ENCODE data around the gene LEFTY1. TPM values are rescaled to one million over a fixed set of nuclear protein-coding genes. Genes with fewer than 3 reads are reported as not detected.

Gene LEFTY1
- total and polyA plus RNA-seq, 2 of the 13 experiments (the other 11 are each of a cell fraction or from before 2014, with no cell fraction given) = 0.29 to 0.79 TPM

DNA sequence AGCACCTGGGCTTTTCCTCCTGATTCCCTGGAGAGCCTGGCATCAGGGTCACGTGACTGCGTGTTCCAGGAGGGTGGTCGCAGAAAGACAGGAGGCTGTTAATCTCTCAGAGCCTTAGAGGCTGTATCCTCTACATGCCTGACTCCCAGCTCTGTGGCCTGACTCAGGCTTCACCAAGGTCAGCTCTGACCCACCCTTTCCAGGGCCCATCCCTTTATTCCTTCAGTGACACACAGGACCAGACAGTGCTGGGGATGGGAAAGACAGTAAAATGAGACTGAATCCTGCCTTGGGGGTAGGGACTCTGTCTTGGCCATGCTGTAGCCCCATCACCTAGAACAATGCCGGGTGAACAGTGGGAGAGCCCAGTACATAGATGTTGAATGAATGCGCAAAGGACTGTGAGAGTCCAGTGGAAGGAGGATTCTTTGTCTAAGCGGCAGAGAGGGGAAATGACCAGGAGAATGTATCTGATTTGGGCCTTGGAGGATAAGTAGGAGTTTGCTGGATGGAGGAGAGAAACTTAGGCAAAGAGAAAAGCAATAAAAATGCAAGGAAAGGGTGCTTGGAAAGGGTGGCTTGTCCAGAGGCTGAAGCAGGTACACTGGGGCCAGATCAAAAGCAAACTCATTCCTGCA lies 46.0 kb downstream of the LEFTY1 start:
- no peak overlapping the region for H3K27ac ChIP-seq (ENCODE audit: extremely low read length, insufficient read depth, low read length)
- no peak for DNase-seq (ENCODE audit: low spot score)
- WGBS (ENCODE audit: low lambda C conversion rate) = 100% methylated on average over 3 of the region's 6 CpGs

GRCh38 chr1:225842074-225842473 lies 46.9 kb downstream of the LEFTY1 start:
- intact Hi-C loops (cut with micrococcal nuclease; ENCODE audit: unreplicated experiment) (no loop called here), in situ Hi-C loops (cut with HindIII; ENCODE audit: extremely low pct_ligation_motif_present, low pct_unique_long_range_greater_than_20kb) (no loop called here)
- Histone ChIP-seq H3K4me2 (ENCODE audit: low read depth, low read length) (no peak overlapping the region), H3K27ac (ENCODE audit: extremely low read length, insufficient read depth, low read length) (no peak overlapping the region), H3K36me3 (replicated peaks in 1 of 2; ENCODE audit: control insufficient read depth in 1 of 2, insufficient read depth in 2 of 2, low read length in 2 of 2) (peaks cover 16 to 45% of the 10 kb centered on the region in 2 experiments), H3K27me3 (ENCODE audit: control insufficient read depth in 1 of 2, insufficient read depth in 2 of 2, low read length in 2 of 2) (no peaks in the 10 kb centered on the region), H3K9me3 (ENCODE audit: low read length) (no peaks in the 10 kb centered on the region), H3K4me1 (ENCODE audit: insufficient read depth, low read length) (no peaks in the 10 kb centered on the region), H3K9ac (ENCODE audit: insufficient read depth, low read depth, low read length) (no peak overlapping the region), H2AFZ (ENCODE audit: low read length) (no peak overlapping the region), H4K20me1 (ENCODE audit: insufficient read depth, low read length) (peaks cover 4% of the 10 kb centered on the region; the same call in 1 of the 2 replicates), H3K4me3 (replicated peaks in 1 of 3; ENCODE audit: insufficient read depth in 1 of 3, low read depth in 2 of 3, low read length in 3 of 3) (no peak overlapping the region), H3K79me2 (ENCODE audit: insufficient read depth, low read length) (no peaks in the 10 kb centered on the region)
- no TSS peak for BruUV-seq (replicated peaks)
- FAIRE-seq (no peak), DNase-seq (ENCODE audit: low spot score) (no peak), ATAC-seq (no peak)
- CTCF ChIA-PET (ENCODE audit: low intra/inter-chr PET ratio, low total read pairs) = no interaction called here
- POLR2A ChIA-PET = no interaction called here
- WGBS (ENCODE audit: low lambda C conversion rate) = 93% methylated on average over 12 of the region's 12 CpGs
- TF ChIP-seq SP4 (CRISPR knock-in tag; IDR thresholded peaks at IDR 0.05) (no peak), POLR2AphosphoS5 (IDR thresholded peaks at IDR 0.05; ENCODE audit: low read depth, low read length) (0 out of 2 replicates have a peak, but pooled peaks have one; percentile 13), HOXD1 (CRISPR knock-in tag; IDR thresholded peaks at IDR 0.05) (no peak), ZFX (CRISPR knock-in tag; IDR thresholded peaks at IDR 0.05; ENCODE audit: low read depth) (no peak), AGO1 (IDR thresholded peaks at IDR 0.05; ENCODE audit: low read depth, low read length, poor library complexity, severe bottlenecking) (peak; percentile 60), ZNF800 (CRISPR knock-in tag; IDR thresholded peaks at IDR 0.05) (no peak), ZSCAN25 (CRISPR knock-in tag; IDR thresholded peaks at IDR 0.05) (no peak), FOXP1 (IDR thresholded peaks at IDR 0.05) (no peak), FOXP1 (CRISPR knock-in tag; IDR thresholded peaks at IDR 0.05) (no peak), GATAD1 (CRISPR knock-in tag; IDR thresholded peaks at IDR 0.05) (no peak), ZC3H4 (CRISPR knock-in tag; IDR thresholded peaks at IDR 0.05; ENCODE audit: borderline replicate concordance) (no peak)
- TF ChIP-seq, protein P1, sequence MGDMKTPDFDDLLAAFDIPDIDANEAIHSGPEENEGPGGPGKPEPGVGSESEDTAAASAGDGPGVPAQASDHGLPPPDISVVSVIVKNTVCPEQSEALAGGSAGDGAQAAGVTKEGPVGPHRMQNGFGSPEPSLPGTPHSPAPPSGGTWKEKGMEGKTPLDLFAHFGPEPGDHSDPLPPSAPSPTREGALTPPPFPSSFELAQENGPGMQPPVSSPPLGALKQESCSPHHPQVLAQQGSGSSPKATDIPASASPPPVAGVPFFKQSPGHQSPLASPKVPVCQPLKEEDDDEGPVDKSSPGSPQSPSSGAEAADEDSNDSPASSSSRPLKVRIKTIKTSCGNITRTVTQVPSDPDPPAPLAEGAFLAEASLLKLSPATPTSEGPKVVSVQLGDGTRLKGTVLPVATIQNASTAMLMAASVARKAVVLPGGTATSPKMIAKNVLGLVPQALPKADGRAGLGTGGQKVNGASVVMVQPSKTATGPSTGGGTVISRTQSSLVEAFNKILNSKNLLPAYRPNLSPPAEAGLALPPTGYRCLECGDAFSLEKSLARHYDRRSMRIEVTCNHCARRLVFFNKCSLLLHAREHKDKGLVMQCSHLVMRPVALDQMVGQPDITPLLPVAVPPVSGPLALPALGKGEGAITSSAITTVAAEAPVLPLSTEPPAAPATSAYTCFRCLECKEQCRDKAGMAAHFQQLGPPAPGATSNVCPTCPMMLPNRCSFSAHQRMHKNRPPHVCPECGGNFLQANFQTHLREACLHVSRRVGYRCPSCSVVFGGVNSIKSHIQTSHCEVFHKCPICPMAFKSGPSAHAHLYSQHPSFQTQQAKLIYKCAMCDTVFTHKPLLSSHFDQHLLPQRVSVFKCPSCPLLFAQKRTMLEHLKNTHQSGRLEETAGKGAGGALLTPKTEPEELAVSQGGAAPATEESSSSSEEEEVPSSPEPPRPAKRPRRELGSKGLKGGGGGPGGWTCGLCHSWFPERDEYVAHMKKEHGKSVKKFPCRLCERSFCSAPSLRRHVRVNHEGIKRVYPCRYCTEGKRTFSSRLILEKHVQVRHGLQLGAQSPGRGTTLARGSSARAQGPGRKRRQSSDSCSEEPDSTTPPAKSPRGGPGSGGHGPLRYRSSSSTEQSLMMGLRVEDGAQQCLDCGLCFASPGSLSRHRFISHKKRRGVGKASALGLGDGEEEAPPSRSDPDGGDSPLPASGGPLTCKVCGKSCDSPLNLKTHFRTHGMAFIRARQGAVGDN (CRISPR knock-in tag; IDR thresholded peaks at IDR 0.05) = peak; percentile 14; the same call in 1 of the 2 replicates

More for the DNA sequence above, 46.0 kb downstream of the LEFTY1 start:
- Histone ChIP-seq H3K36me3 (replicated peaks in 1 of 2; ENCODE audit: control insufficient read depth in 1 of 2, insufficient read depth in 2 of 2, low read length in 2 of 2) (peaks cover 16 to 47% of the 10 kb centered on the region in 2 experiments), H3K9ac (ENCODE audit: insufficient read depth, low read depth, low read length) (no peak overlapping the region), H3K4me1 (ENCODE audit: insufficient read depth, low read length) (no peaks in the 10 kb centered on the region), H4K20me1 (ENCODE audit: insufficient read depth, low read length) (peaks cover 4% of the 10 kb centered on the region; the same call in 1 of the 2 replicates), H3K79me2 (ENCODE audit: insufficient read depth, low read length) (no peaks in the 10 kb centered on the region), H3K27me3 (ENCODE audit: control insufficient read depth in 1 of 2, insufficient read depth in 2 of 2, low read length in 2 of 2) (no peaks in the 10 kb centered on the region), H3K4me2 (ENCODE audit: low read depth, low read length) (no peak overlapping the region), H2AFZ (ENCODE audit: low read length) (no peak overlapping the region), H3K4me3 (replicated peaks in 1 of 3; ENCODE audit: insufficient read depth in 1 of 3, low read depth in 2 of 3, low read length in 3 of 3) (no peak overlapping the region), H3K9me3 (ENCODE audit: low read length) (no peaks in the 10 kb centered on the region)
- BruUV-seq (replicated peaks) = no TSS peak
- FAIRE-seq (no peak), ATAC-seq (no peak)
- in situ Hi-C loops (cut with HindIII; ENCODE audit: extremely low pct_ligation_motif_present, low pct_unique_long_range_greater_than_20kb) = no loop called here
- intact Hi-C loops (cut with micrococcal nuclease; ENCODE audit: unreplicated experiment) = no loop called here
- ChIA-PET CTCF (ENCODE audit: low intra/inter-chr PET ratio, low total read pairs) (no interaction called here), POLR2A (no interaction called here)
- TF ChIP-seq CEBPG (CRISPR knock-in tag; IDR thresholded peaks at IDR 0.05) = no peak
- no peak for TF ChIP-seq HCFC1 (IDR thresholded peaks at IDR 0.05; ENCODE audit: low read depth, low read length)
